NCI-H2227 treated with DMSO at 0.1 percent for 48 hours (cell line): ENCODE measurements around the gene TCN1.

ENCODE experiments used
- DNase-seq: peaks from one replicate; lab custom pipeline; 2025; lab: John Stamatoyannopoulos, UW

The TCN1 gene

DNA sequence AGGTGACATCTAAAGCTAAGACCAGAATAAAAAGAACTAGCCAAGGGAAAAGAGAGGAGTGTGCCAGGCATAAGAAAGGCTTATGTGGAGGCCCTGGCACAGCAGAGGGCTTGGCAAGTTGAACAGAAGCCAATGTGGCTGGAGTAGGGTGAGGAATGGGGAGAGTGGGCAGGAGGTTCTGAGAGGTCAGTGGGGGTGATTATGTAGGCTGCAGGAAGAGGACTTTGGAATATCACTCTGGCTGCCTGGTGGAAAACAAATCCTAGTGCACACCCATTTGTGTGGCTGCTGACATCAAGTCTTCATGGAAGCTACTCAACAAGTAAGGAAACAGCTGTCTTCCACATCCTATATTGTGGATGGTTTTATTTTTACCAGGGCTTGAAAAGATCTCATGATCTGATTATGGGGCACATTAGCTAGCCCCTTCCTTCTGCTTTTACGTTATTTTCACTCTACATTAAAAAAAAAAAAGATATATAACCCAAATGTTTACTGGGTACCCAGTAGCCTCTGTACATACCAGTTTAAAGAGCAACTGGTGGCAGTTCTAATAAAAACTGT, 59.2 kb downstream of the TCN1 start:
- no peak for DNase-seq

DNA sequence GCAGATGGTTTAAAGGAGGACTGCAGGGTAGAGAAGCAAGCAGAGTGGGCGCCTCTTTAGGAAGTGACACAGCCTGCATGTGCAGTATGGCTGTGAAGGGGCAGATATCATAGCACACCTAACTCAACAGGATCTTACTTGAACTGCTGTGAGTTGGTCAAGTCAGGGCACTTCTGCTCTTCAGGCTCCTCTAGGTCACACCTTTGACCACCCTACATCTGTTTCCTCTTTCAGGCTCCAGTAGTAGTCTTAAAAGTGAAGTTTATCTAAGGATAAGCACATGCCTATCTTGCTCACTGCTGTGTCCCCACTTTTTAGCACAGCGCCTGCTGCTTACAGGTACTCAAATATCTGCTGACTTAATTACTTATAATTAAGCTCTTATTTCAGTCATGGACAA, 62.2 kb downstream of the TCN1 start:
- DNase-seq, result no peak
